Muscle layer of colon (tissue), 2 donors: ENCODE data around the gene TNIK.

Source experiments
- H3K27ac ChIP-seq: one replicate; pipeline ENCODE4 v1.7.0; 2013; ENCODE audit warnings: low read depth, mild to moderate bottlenecking, low read length, moderate library complexity
- H3K27me3 ChIP-seq, 2 donors: one replicate each; pipeline ENCODE4 v1.7.0; 2013; ENCODE audit warnings: low read length in 2 of 2, mild to moderate bottlenecking in 2 of 2; ENCODE audit not compliant: insufficient read depth in 2 of 2, control insufficient read depth in 1 of 2
- H3K36me3 ChIP-seq: one replicate; pipeline ENCODE4 v1.7.0; 2013; ENCODE audit warnings: mild to moderate bottlenecking, low read length; ENCODE audit not compliant: insufficient read depth
- H3K4me1 ChIP-seq: one replicate; pipeline ENCODE4 v1.7.0; 2013; ENCODE audit warnings: mild to moderate bottlenecking, low read length; ENCODE audit not compliant: insufficient read depth
- H3K4me3 ChIP-seq, 2 donors: one replicate each; pipeline ENCODE4 v1.7.0; 2013; ENCODE audit warnings: low read length in 2 of 2, low read depth in 1 of 2, mild to moderate bottlenecking in 1 of 2, moderate library complexity in 1 of 2
- H3K9ac ChIP-seq: one replicate; pipeline ENCODE4 v1.7.0; 2013; ENCODE audit warnings: low read length
- H3K9me3 ChIP-seq: one replicate; pipeline ENCODE4 v1.7.0; 2013; ENCODE audit warnings: mild to moderate bottlenecking, low read length
- donor health status: abdominal sarcoma.
- donor health status: Adenocarcinoma of cecum.

The TNIK gene

GRCh38 chr3:171023566-171023965, 436.6 kb downstream of the TNIK start:
- Histone ChIP-seq H3K9me3 (no peaks in the 10 kb centered on the region), H3K27me3 (no peaks in the 10 kb centered on the region), H3K9ac (no peak overlapping the region), H3K36me3 (no peaks in the 10 kb centered on the region), H3K27ac (no peak overlapping the region), H3K4me1 (no peaks in the 10 kb centered on the region), H3K4me3 (no peak overlapping the region)

GRCh38 chr3:171021377-171021776, 438.8 kb downstream of the TNIK start:
- no peak overlapping the region for H3K27ac ChIP-seq
- H3K4me1 ChIP-seq: no peaks in the 10 kb centered on the region
- no peak overlapping the region for H3K9ac ChIP-seq
- H3K9me3 ChIP-seq: no peaks in the 10 kb centered on the region
- no peaks in the 10 kb centered on the region for H3K27me3 ChIP-seq
- H3K36me3 ChIP-seq: no peaks in the 10 kb centered on the region
- no peak overlapping the region for H3K4me3 ChIP-seq

DNA sequence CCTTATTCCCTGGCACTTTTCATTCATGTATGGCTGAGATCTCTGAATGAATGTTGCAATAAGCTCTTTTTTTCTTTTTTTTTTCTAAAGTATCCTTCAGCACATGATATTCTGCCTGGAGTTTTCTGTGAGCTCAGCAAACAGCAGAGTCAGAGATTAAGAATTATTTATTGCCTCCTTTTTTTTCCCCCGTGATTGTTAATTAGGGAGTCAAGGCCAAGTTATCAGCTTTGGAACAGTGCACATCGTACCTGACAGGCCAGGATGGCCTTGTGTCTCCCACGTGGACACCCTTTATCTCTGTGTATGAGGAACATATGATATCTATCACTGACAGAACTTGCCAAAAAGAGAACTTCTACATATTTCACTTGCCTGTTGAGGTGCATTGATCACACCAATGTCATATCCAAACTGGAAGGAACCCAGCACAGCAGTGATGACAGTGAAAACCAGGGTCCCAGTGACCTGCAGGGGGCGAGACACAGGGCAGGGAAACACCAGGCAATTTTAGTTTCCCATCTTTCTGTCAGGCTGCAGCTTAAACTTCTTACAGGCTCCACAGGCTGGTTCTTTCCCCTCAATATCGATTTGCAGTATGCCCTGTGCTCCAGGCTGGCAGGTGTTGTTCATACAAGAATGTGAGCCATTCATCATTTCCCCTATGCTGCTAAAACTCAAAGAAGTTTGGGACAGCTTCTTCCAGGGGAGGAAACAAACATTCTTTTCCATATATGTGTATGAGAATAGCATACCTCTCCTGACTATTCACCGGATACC, 441.9 kb downstream of the TNIK start:
- Histone ChIP-seq H3K36me3 (no peaks in the 10 kb centered on the region), H3K4me3 (no peak overlapping the region), H3K4me1 (no peaks in the 10 kb centered on the region), H3K27ac (no peak overlapping the region), H3K9me3 (no peaks in the 10 kb centered on the region), H3K9ac (no peak overlapping the region), H3K27me3 (no peaks in the 10 kb centered on the region)

DNA sequence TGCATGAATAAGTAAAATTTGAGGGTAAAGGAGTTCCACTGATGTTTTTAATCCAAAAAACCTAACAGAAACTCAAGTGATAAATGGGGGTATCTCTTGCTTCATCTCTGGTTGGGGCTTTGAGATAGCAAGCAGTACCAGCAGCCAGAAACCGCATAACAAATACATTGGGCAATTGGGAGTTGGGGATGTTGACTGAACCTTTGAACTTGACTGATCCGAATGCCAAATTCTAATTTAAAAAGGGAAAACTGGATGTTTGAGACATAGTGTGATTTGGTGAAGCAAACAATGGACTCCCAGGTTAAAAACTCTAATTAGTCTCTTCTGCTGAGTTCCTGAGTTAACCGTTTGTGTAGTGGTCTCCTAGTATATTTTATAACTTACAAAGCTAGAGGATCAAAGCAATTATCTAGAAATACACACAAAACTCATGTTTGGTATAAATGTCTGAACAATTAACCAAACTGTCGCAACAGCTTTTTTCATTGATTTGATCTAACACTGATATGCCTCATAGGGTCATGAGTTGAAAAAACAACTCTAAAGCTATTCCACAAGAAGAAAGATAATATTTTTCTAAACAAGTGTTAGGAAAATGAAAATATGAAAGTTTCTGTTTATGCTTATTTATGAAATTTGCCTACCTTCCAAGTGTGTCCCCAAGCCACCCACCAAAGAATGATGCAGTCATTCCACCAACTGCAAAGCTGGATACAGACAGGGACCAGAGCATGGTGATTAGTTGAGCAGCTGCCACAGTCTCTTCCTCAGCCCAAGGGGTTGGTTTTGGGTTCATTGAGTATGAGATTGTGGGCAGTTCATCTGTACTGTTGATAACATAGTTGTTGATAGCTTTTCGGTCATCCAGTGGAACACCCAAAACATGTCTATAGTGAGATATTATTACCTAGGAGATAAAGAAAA, 446.1 kb downstream of the TNIK start:
- Histone ChIP-seq H3K27me3 (no peaks in the 10 kb centered on the region), H3K4me1 (no peaks in the 10 kb centered on the region)

GRCh38 chr3:171011873-171012336, 448.3 kb downstream of the TNIK start:
- H3K4me1 ChIP-seq: no peaks in the 10 kb centered on the region
- H3K27me3 ChIP-seq: no peaks in the 10 kb centered on the region
- no peaks in the 10 kb centered on the region for H3K36me3 ChIP-seq
- H3K9ac ChIP-seq: no peak overlapping the region
- no peaks in the 10 kb centered on the region for H3K9me3 ChIP-seq
- no peak overlapping the region for H3K4me3 ChIP-seq
- H3K27ac ChIP-seq: no peak overlapping the region

More for the DNA sequence above, 446.1 kb downstream of the TNIK start:
- H3K9me3 ChIP-seq: no peaks in the 10 kb centered on the region
- no peak overlapping the region for H3K9ac ChIP-seq
- H3K27ac ChIP-seq: no peak overlapping the region
- H3K36me3 ChIP-seq: no peaks in the 10 kb centered on the region
- no peak overlapping the region for H3K4me3 ChIP-seq
